ENCODE measurements around the gene TANC1. TPM values are rescaled to one million over a fixed set of nuclear protein-coding genes. Genes with fewer than 3 reads are reported as not detected.
A peak's percentile ranks its signal among the peaks of the same experiment; 100 is the strongest.

TANC1 gene
- total RNA-seq, 2 donors from 2014 or later = 2.9 to 9.5 TPM

GRCh38 chr2:159130302-159130701 lies 161.9 kb downstream of the TANC1 start:
- no peak overlapping the region for H3K4me3 Mint-ChIP-seq
- no peak overlapping the region for H3K9ac ChIP-seq (ENCODE audit: extremely low read depth, low read length, poor library complexity, severe bottlenecking)
- DNase-seq = no peak
- no peak for TF ChIP-seq CTCF (conservative IDR thresholded peaks at IDR 0.05)
- no peaks in the 10 kb centered on the region for H3K27me3 ChIP-seq (ENCODE audit: control insufficient read depth, insufficient read depth, low read length, poor library complexity, severe bottlenecking)
- H3K27ac Mint-ChIP-seq = no peak overlapping the region
- WGBS, 2 experiments (ENCODE audit: insufficient coverage in 1 of 2, insufficient read length in 1 of 2) = 91 to 93% methylated on average over 4 to 6 of the region's 6 CpGs
- H3K9me3 ChIP-seq (ENCODE audit: control insufficient read depth, low read length) = peaks cover 6% of the 10 kb centered on the region
- H3K4me3 ChIP-seq (ENCODE audit: low read length) = no peak overlapping the region
- H3K27ac ChIP-seq (ENCODE audit: low read depth, low read length) = no peak overlapping the region
- H3K36me3 ChIP-seq (ENCODE audit: control insufficient read depth, insufficient read depth, low read length) = peaks cover 11% of the 10 kb centered on the region
- H3K9me3 Mint-ChIP-seq = no peaks in the 10 kb centered on the region
- H3K4me1 Mint-ChIP-seq = peaks cover 3% of the 10 kb centered on the region
- H3K36me3 Mint-ChIP-seq (ENCODE audit: low read depth) = no peaks in the 10 kb centered on the region
- H3K4me1 ChIP-seq (ENCODE audit: control insufficient read depth, insufficient read depth, low read length) = peaks cover 3% of the 10 kb centered on the region
- H3K27me3 Mint-ChIP-seq (ENCODE audit: insufficient read depth) = no peaks in the 10 kb centered on the region

- Histone ChIP-seq H3K36me3 (ENCODE audit: control insufficient read depth, insufficient read depth, low read length) (peaks cover 11% of the 10 kb centered on the region), H3K9me3 (ENCODE audit: control insufficient read depth, low read length) (peaks cover 6% of the 10 kb centered on the region), H3K4me3 (ENCODE audit: low read length) (no peak overlapping the region), H3K27me3 (ENCODE audit: control insufficient read depth, insufficient read depth, low read length, poor library complexity, severe bottlenecking) (no peaks in the 10 kb centered on the region), H3K27ac (ENCODE audit: low read depth, low read length) (no peak overlapping the region), H3K4me1 (ENCODE audit: control insufficient read depth, insufficient read depth, low read length) (peaks cover 3% of the 10 kb centered on the region), H3K9ac (ENCODE audit: extremely low read depth, low read length, poor library complexity, severe bottlenecking) (no peak overlapping the region)
- H3K4me1 Mint-ChIP-seq = peaks cover 3% of the 10 kb centered on the region
- no peaks in the 10 kb centered on the region for H3K9me3 Mint-ChIP-seq
- no peak for TF ChIP-seq CTCF (conservative IDR thresholded peaks at IDR 0.05)
- H3K27me3 Mint-ChIP-seq (ENCODE audit: insufficient read depth) = no peaks in the 10 kb centered on the region
- no peaks in the 10 kb centered on the region for H3K36me3 Mint-ChIP-seq (ENCODE audit: low read depth)
- no peak overlapping the region for H3K27ac Mint-ChIP-seq
- WGBS, 2 experiments (ENCODE audit: insufficient coverage in 1 of 2, insufficient read length in 1 of 2) = 78% methylated on average over 5 of the region's 7 CpGs; no CpG with 5 or more reads in 1 of the 2 experiments
- H3K4me3 Mint-ChIP-seq = no peak overlapping the region
- no peak for DNase-seq
Measured at GRCh38 chr2:159131267-159131913, 162.9 kb downstream of the TANC1 start.

GRCh38 chr2:159131914-159132281 lies 163.5 kb downstream of the TANC1 start:
- no peak overlapping the region for H3K9ac ChIP-seq (ENCODE audit: extremely low read depth, low read length, poor library complexity, severe bottlenecking)
- Mint-ChIP-seq H3K4me1 (peaks cover 3% of the 10 kb centered on the region), H3K4me3 (no peak overlapping the region), H3K9me3 (no peaks in the 10 kb centered on the region), H3K36me3 (ENCODE audit: low read depth) (no peaks in the 10 kb centered on the region), H3K27ac (peak overlapping the region; percentile 78), H3K27me3 (ENCODE audit: insufficient read depth) (no peaks in the 10 kb centered on the region)
- H3K36me3 ChIP-seq (ENCODE audit: control insufficient read depth, insufficient read depth, low read length) = peaks cover 10% of the 10 kb centered on the region
- peaks cover 2% of the 10 kb centered on the region for H3K9me3 ChIP-seq (ENCODE audit: control insufficient read depth, low read length)
- no peak overlapping the region for H3K27ac ChIP-seq (ENCODE audit: low read depth, low read length)
- 50 to 74% methylated on average over 1 to 3 of the region's 4 CpGs for WGBS, 2 experiments (ENCODE audit: insufficient coverage in 1 of 2, insufficient read length in 1 of 2)
- TF ChIP-seq CTCF (conservative IDR thresholded peaks at IDR 0.05) = no peak
- H3K27me3 ChIP-seq (ENCODE audit: control insufficient read depth, insufficient read depth, low read length, poor library complexity, severe bottlenecking) = no peaks in the 10 kb centered on the region
- H3K4me1 ChIP-seq (ENCODE audit: control insufficient read depth, insufficient read depth, low read length) = peaks cover 3% of the 10 kb centered on the region
- no peak for DNase-seq
- no peak overlapping the region for H3K4me3 ChIP-seq (ENCODE audit: low read length)
